ENCODE measurements around the gene SLIRP.
"Not testable (repeated sequence)": the region's sequence is repeated elsewhere in the genome, so short reads cannot be mapped to it uniquely, and the experiment has no call there.

The SLIRP gene

GRCh38 chr14:77746064-77746702 lies 38.3 kb downstream of the SLIRP start:
- no peak for DNase-seq

DNA sequence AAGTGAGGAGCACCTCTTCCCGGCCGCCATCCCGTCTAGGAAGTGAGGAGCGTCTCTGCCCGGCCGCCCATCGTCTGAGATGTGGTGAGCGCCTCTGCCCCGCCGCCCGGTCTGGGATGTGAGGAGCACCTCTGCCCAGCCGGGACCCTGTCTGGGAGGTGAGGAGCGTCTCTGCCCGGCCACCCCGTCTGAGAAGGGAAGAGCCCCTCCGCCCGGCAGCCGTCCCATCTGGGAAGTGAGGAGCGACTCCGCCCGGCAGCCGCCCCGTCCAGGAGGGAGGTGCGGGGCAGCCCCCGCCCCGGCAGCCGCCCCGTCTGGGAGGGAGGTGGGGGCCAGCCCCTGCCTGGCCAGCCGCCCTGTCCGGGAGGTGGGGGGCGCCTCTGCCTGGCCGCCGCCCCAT lies 39.5 kb downstream of the SLIRP start:
- DNase-seq, result not testable (repeated sequence)

- DNase-seq, result no peak
These were observed 44.4 kb downstream of the SLIRP start for GRCh38 chr14:77752266-77752665.

GRCh38 chr14:77752799-77753516 lies 45.1 kb downstream of the SLIRP start:
- DNase-seq, result no peak

GRCh38 chr14:77760381-77761204 lies 52.7 kb downstream of the SLIRP start, which contains the start of gene SNW1:
SNW1 (minus strand) TSS chr14:77761156; CDS start chr14:77761127, 29 bp downstream.
- peak; percentile 93 for DNase-seq

- DNase-seq, result peak; percentile 39
These were observed 53.5 kb downstream of the SLIRP start for GRCh38 chr14:77761205-77761931.

DNA sequence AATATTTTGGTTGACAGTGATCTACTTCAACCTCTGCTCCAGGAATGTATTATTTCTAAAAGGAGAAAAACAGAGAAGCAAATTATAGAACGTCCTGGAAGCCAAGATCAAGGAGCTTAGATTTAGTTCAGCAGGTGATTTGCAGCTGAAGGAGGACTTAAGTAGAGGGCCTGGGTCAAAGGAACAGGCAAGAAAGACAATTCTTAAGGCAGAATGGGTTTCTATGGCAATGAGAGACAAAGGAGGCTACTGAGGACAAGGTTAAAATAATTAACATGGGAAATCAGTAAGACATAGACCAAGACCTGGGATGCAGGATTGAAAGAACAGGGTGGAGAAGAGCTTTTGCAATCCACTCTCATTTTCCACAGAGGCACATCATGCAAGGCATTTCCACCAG lies 55.4 kb downstream of the SLIRP start:
- DNase-seq, result no peak

- no peak for DNase-seq
These were observed 56.1 kb downstream of the SLIRP start for GRCh38 chr14:77763978-77764377.

Data from fibroblast of skin of back (primary cell).